ENCODE measurements around the gene SET. TPM values are rescaled to one million over a fixed set of nuclear protein-coding genes. Genes with fewer than 3 reads are reported as not detected.
"Not testable (repeated sequence)": the region's sequence is repeated elsewhere in the genome, so short reads cannot be mapped to it uniquely, and the experiment has no call there.

The SET gene
- total RNA-seq, 4 donors from 2014 or later, result 209 to 355 (median 256) TPM

- TF ChIP-seq EP300 (IDR thresholded peaks at IDR 0.05) (no peak), CTCF (IDR thresholded peaks at IDR 0.05) (no peak), POLR2A (IDR thresholded peaks at IDR 0.05) (no peak), POLR2AphosphoS5 (IDR thresholded peaks at IDR 0.05) (no peak)
- Histone ChIP-seq H3K27me3 (no peaks in the 10 kb centered on the region), H3K9me3 (no peaks in the 10 kb centered on the region), H3K4me1 (peaks cover 4 to 29% (median 14%) of the 10 kb centered on the region in 3 donors), H3K4me3 (peak overlapping the region; percentile 55 to 95), H3K27ac (peak overlapping the region in 3 of 4 donors; percentile 93 to 99 (median 98)), H3K36me3 (peaks cover 4 to 42% of the 10 kb centered on the region in 2 donors)
- no peak for ATAC-seq
- WGBS, 2 donors (ENCODE audit: low coverage in 1 of 2), result 4 to 11% methylated on average over 3 to 5 of the region's 5 CpGs
Observed at GRCh38 chr9:128690684-128691034, 1.6 kb downstream of the SET start.

- H3K9me3 ChIP-seq, H3K27ac ChIP-seq, H3K27me3 ChIP-seq, H3K4me3 ChIP-seq, ATAC-seq: not testable (repeated sequence)
- Histone ChIP-seq H3K36me3 (peaks cover 4 to 59% of the 10 kb centered on the region in 2 donors), H3K4me1 (peaks cover 4 to 24% (median 10%) of the 10 kb centered on the region in 3 donors)
- 64 to 77% methylated on average over 3 of the region's 3 CpGs for WGBS, 2 donors (ENCODE audit: low coverage in 1 of 2)
Observed at GRCh38 chr9:128693738-128694137, 4.7 kb downstream of the SET start.

GRCh38 chr9:128694344-128694743, 5.3 kb downstream of the SET start:
- TF ChIP-seq POLR2A (IDR thresholded peaks at IDR 0.05) (no peak), EP300 (IDR thresholded peaks at IDR 0.05) (no peak), CTCF (IDR thresholded peaks at IDR 0.05) (no peak), POLR2AphosphoS5 (IDR thresholded peaks at IDR 0.05) (no peak)
- 72 to 73% methylated on average over 6 of the region's 6 CpGs for WGBS, 2 donors (ENCODE audit: low coverage in 1 of 2)
- no peak for ATAC-seq
- no peaks in the 10 kb centered on the region for H3K9me3 ChIP-seq
- peaks cover 4 to 59% of the 10 kb centered on the region in 2 donors for H3K36me3 ChIP-seq
- H3K27ac ChIP-seq, result no peak overlapping the region
- peaks cover 4 to 24% (median 10%) of the 10 kb centered on the region in 3 donors for H3K4me1 ChIP-seq
- H3K4me3 ChIP-seq, result no peak overlapping the region
- H3K27me3 ChIP-seq, result no peaks in the 10 kb centered on the region

GRCh38 chr9:128696923-128697707, 8.1 kb downstream of the SET start:
- 53 to 78% methylated on average over 4 to 5 of the region's 8 CpGs for WGBS, 2 donors (ENCODE audit: low coverage in 1 of 2)
- no peaks in the 10 kb centered on the region for H3K9me3 ChIP-seq
- TF ChIP-seq EP300 (IDR thresholded peaks at IDR 0.05), result no peak
- no peak for TF ChIP-seq POLR2A (IDR thresholded peaks at IDR 0.05)
- no peak for TF ChIP-seq POLR2AphosphoS5 (IDR thresholded peaks at IDR 0.05)
- no peak for TF ChIP-seq CTCF (IDR thresholded peaks at IDR 0.05)
- H3K36me3 ChIP-seq, result peaks cover 4 to 52% of the 10 kb centered on the region in 2 donors
- H3K27ac ChIP-seq, result no peak overlapping the region
- ATAC-seq, result no peak
- peaks cover 0 to 8% (median 0%) of the 10 kb centered on the region in 3 donors for H3K4me1 ChIP-seq
- no peaks in the 10 kb centered on the region for H3K27me3 ChIP-seq
- no peak overlapping the region for H3K4me3 ChIP-seq

GRCh38 chr9:128699096-128699795, 10.2 kb downstream of the SET start:
- H3K4me3 ChIP-seq, H3K9me3 ChIP-seq, H3K27me3 ChIP-seq, ATAC-seq, H3K27ac ChIP-seq: not testable (repeated sequence)
- Histone ChIP-seq H3K4me1 (peaks cover 0 to 24% (median 4%) of the 10 kb centered on the region in 3 donors), H3K36me3 (peaks cover 2 to 30% of the 10 kb centered on the region in 2 donors)
- 93 to 94% methylated on average over 6 to 13 of the region's 30 CpGs for WGBS, 2 donors (ENCODE audit: low coverage in 1 of 2)

Data from gastroesophageal sphincter (tissue), 4 donors.